Stimulated activated CD8-positive, alpha-beta memory T cell treated with anti-CD3 and anti-CD28 coated beads, Interleukin-12 subunit alpha, Interleukin-12 subunit beta, amount 100 ng/mL, for 24 hours (primary cell): Measurements from ENCODE around the gene PROKR1.

ENCODE experiments used
- DNase-seq: peaks from one replicate; pipeline ENCODE4 v3.0.0-alpha.2; 2020; ENCODE audit errors: extremely low read depth

Gene PROKR1

GRCh38 chr2:68698567-68699377, 55.4 kb downstream of the PROKR1 start:
- DNase-seq: no peak

GRCh38 chr2:68700560-68700959, 57.2 kb downstream of the PROKR1 start:
- no peak for DNase-seq

GRCh38 chr2:68706637-68707036, 63.3 kb downstream of the PROKR1 start:
- DNase-seq: no peak
